NT2/D1 (cell line): ENCODE results near the gene CAB39L.

Experiments used
- DNase-seq: peaks from one replicate; pipeline ENCODE4 v3.0.0-alpha.2; 2011; ENCODE audit warnings: low read depth, low spot score
- H3K27me3 ChIP-seq: 2 replicates; pipeline ENCODE4 v1.6.0; 2011; ENCODE audit warnings: mild to moderate bottlenecking; ENCODE audit not compliant: insufficient read length, insufficient read depth
- H3K36me3 ChIP-seq: 2 replicates; pipeline ENCODE4 v1.6.1; 2011; ENCODE audit warnings: mild to moderate bottlenecking, low read length, mixed read lengths; ENCODE audit not compliant: insufficient read depth, insufficient read length
- H3K4me1 ChIP-seq: 2 replicates; pipeline ENCODE4 v1.5.1; 2011; ENCODE audit not compliant: insufficient read depth, insufficient read length
- H3K4me3 ChIP-seq: 2 replicates; pipeline ENCODE4 v1.5.1; 2011; ENCODE audit warnings: low read depth; ENCODE audit not compliant: insufficient read length
- H3K9ac ChIP-seq: 2 replicates; pipeline ENCODE4 v1.6.0; 2011; ENCODE audit warnings: low read depth; ENCODE audit not compliant: insufficient read length
- H3K9me3 ChIP-seq: 2 replicates; pipeline ENCODE4 v1.5.1; 2011; ENCODE audit warnings: mild to moderate bottlenecking, low read length; ENCODE audit not compliant: insufficient read depth
- SUZ12 ChIP-seq: IDR thresholded peaks from 2 replicates; pipeline ENCODE4 v1.6.1; 2011; ENCODE audit not compliant: insufficient read length, insufficient read depth; ENCODE audit errors: extremely low read depth
- YY1 ChIP-seq: IDR thresholded peaks from 2 replicates; pipeline ENCODE4 v1.6.1; 2011; ENCODE audit not compliant: insufficient read length, insufficient read depth
- ZNF274 ChIP-seq: IDR thresholded peaks from 2 replicates; pipeline ENCODE4 v1.6.1; 2011; ENCODE audit warnings: mild to moderate bottlenecking, low read depth, low read length

The CAB39L gene

GRCh38 chr13:49395878-49396380 is 47.9 kb downstream of the CAB39L start:
- H3K27me3 ChIP-seq: no peaks in the 10 kb centered on the region
- H3K4me1 ChIP-seq: no peaks in the 10 kb centered on the region
- H3K4me3 ChIP-seq: no peak overlapping the region
- no peak overlapping the region for H3K9ac ChIP-seq
- no peaks in the 10 kb centered on the region for H3K9me3 ChIP-seq
- TF ChIP-seq YY1 (no peak), SUZ12 (no peak), ZNF274 (no peak)
- DNase-seq: no peak
- no peaks in the 10 kb centered on the region for H3K36me3 ChIP-seq

DNA sequence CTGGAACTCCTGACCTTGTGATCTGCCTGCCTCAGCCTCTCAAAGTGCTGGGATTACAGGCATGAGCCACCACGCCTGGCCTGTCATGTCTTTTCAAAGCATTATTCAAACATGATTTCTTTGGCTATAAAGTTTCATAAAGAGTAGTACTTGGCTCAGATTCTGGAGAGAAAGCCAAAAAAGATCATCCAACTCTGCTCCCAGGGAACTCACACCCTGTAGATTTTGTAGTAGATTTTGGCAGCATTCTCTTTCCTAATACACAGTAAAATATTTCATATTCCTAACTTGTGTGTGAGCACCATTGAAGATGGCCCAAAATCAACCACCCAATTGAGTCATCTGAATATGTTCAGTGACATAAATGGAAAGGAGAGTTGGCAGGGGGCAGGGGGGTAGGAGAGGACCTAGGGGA is 48.4 kb downstream of the CAB39L start:
- Histone ChIP-seq H3K27me3 (no peaks in the 10 kb centered on the region), H3K9me3 (no peaks in the 10 kb centered on the region), H3K4me1 (no peaks in the 10 kb centered on the region), H3K4me3 (no peak overlapping the region), H3K36me3 (no peaks in the 10 kb centered on the region), H3K9ac (no peak overlapping the region)
- TF ChIP-seq YY1: no peak
- TF ChIP-seq ZNF274: no peak
- no peak for DNase-seq

DNA sequence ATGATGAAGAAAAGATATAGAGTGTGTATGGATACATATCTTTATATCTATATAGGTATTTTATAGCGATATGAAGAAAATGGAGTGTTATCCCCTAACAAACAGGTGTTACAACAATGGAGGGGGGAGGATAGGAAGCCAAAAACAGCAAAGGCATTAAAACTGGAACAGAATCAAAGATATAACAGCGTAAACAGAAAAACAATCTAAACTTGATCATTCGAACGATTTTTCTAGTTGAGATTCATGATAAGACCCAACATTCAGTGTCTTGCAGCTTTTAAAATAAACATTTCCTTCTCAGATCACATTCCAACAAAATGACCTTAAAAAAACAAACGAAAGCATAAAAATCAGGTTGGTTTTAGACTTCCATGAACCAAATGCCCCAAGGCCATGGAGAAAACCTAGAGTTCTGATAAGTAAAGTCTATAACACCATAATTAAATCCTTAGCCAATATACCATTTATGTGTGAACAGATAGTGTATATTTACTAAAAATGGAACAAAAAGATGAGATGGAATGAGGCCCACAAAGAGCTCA is 55.7 kb downstream of the CAB39L start:
- TF ChIP-seq ZNF274: no peak
- TF ChIP-seq SUZ12: no peak
- TF ChIP-seq YY1: no peak
- Histone ChIP-seq H3K36me3 (no peaks in the 10 kb centered on the region), H3K9me3 (no peaks in the 10 kb centered on the region), H3K4me3 (no peak overlapping the region), H3K4me1 (no peaks in the 10 kb centered on the region), H3K27me3 (no peaks in the 10 kb centered on the region), H3K9ac (no peak overlapping the region)
- DNase-seq: no peak

DNA sequence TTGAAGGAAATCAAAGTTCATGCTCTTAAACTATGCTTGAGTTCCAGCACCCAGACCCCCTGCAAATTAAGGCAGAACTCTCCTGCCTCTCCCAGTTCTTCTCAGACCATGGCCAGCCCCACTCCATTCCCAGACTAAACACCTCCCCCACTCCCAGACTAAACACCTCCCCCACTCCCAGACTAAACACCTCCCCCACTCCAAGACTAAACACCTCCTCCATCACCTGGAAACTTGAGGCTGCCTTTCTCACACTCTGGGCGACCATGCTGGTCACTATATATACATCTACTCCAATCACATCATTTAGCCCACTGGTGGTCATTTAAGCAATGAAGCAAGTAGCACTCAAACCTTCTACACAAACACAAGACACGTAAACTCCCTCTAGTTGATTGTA is 57.2 kb downstream of the CAB39L start:
- Histone ChIP-seq H3K4me3 (no peak overlapping the region), H3K27me3 (no peaks in the 10 kb centered on the region), H3K36me3 (no peaks in the 10 kb centered on the region), H3K9me3 (no peaks in the 10 kb centered on the region), H3K4me1 (no peaks in the 10 kb centered on the region), H3K9ac (no peak overlapping the region)
- TF ChIP-seq ZNF274: no peak
- TF ChIP-seq YY1: no peak
- no peak for TF ChIP-seq SUZ12
- no peak for DNase-seq

GRCh38 chr13:49376121-49376520 is 67.7 kb downstream of the CAB39L start:
- no peak for TF ChIP-seq ZNF274
- no peak for TF ChIP-seq YY1
- Histone ChIP-seq H3K4me3 (no peak overlapping the region), H3K9ac (no peak overlapping the region), H3K36me3 (no peaks in the 10 kb centered on the region), H3K9me3 (no peaks in the 10 kb centered on the region), H3K4me1 (no peaks in the 10 kb centered on the region), H3K27me3 (no peaks in the 10 kb centered on the region)
- no peak for DNase-seq

DNA sequence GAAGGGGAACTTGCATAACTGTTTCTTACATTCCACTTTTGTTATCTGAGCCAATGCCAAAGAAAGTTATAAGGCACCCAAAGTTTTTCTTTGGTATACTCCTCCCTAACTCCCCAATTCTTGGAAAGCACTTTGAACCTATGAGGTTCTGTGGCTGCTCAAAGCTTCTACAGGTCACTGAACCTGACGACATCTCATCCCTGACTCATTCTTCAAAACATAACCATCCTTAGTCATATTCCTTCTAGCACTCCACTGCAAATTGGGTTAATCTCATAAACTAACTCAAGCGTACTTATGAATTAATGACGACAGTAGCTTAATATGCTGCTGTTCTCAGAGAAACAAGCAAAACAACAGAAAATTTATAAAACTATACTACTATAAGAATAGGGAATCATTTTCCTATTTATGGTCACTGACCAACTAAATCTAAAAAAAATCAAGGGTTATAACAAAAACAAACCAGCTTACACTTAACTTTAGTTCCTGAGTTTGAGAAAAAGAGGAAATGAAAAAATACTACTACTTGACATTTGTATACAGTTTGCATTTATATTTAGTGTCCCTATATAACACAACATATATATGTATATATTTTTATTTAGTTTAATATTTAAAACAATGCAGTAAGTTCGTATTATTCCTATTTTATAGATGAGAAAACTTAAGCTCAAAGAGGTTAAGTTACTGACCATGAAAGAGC is 69.1 kb downstream of the CAB39L start:
- Histone ChIP-seq H3K9me3 (no peaks in the 10 kb centered on the region), H3K4me3 (no peak overlapping the region), H3K9ac (no peak overlapping the region), H3K36me3 (no peaks in the 10 kb centered on the region), H3K27me3 (no peaks in the 10 kb centered on the region), H3K4me1 (no peaks in the 10 kb centered on the region)
- no peak for TF ChIP-seq ZNF274
- DNase-seq: no peak

DNA sequence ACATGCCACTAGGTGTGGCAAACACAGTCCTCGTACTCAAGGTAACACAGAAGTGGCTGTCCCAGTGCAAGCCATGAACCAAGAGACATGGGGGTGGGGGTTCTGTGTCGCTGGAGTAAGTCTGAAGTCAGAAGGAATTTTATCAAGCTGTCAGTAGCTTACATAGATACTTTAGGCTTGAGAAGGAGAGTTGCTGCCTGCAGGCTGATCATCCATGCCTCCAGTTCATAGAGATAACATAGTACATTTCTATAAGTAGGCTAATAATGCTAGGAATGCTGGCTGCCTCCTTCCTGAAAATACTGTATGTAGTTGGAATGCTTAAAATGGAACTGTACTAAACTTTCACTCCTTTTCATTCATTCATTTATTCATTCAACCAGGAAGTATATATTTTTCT is 70.1 kb downstream of the CAB39L start:
- Histone ChIP-seq H3K4me3 (no peak overlapping the region), H3K9ac (no peak overlapping the region), H3K4me1 (no peaks in the 10 kb centered on the region), H3K9me3 (no peaks in the 10 kb centered on the region), H3K36me3 (no peaks in the 10 kb centered on the region), H3K27me3 (no peaks in the 10 kb centered on the region)
- TF ChIP-seq SUZ12 (no peak), YY1 (no peak), ZNF274 (no peak)
- no peak for DNase-seq
